ENCODE results near the gene MRPL49.

Gene MRPL49

GRCh38 chr11:65125197-65126056 is 3.3 kb downstream of the MRPL49 start:
- DNase-seq (ENCODE audit: low read depth, low spot score), result no peak
- in situ Hi-C loops (cut with HindIII; ENCODE audit: low sequenced_read_pairs), result no loop called here
- no peak for TF ChIP-seq CTCF (IDR thresholded peaks at IDR 0.05; ENCODE audit: low read depth, low read length)
- no peak overlapping the region for H3K4me3 ChIP-seq (ENCODE audit: low read depth, low read length)

GRCh38 chr11:65126624-65127274 is 4.6 kb downstream of the MRPL49 start:
- TF ChIP-seq CTCF (IDR thresholded peaks at IDR 0.05; ENCODE audit: low read depth, low read length), result no peak
- no peak overlapping the region for H3K4me3 ChIP-seq (ENCODE audit: low read depth, low read length)
- in situ Hi-C loops (cut with HindIII; ENCODE audit: low sequenced_read_pairs), result no loop called here
- no peak for DNase-seq (ENCODE audit: low read depth, low spot score)

- in situ Hi-C loops (cut with HindIII; ENCODE audit: low sequenced_read_pairs), result no loop called here
- H3K4me3 ChIP-seq (ENCODE audit: low read depth, low read length), result no peak overlapping the region
- DNase-seq (ENCODE audit: low read depth, low spot score), result no peak
- TF ChIP-seq CTCF (IDR thresholded peaks at IDR 0.05; ENCODE audit: low read depth, low read length), result no peak
Measured at GRCh38 chr11:65127473-65128181, 5.5 kb downstream of the MRPL49 start.

- in situ Hi-C loops (cut with HindIII; ENCODE audit: low sequenced_read_pairs), result no loop called here
- no peak overlapping the region for H3K4me3 ChIP-seq (ENCODE audit: low read depth, low read length)
- TF ChIP-seq CTCF (IDR thresholded peaks at IDR 0.05; ENCODE audit: low read depth, low read length), result no peak
- no peak for DNase-seq (ENCODE audit: low read depth, low spot score)
Measured at GRCh38 chr11:65128182-65129145, 6.3 kb downstream of the MRPL49 start.

- H3K4me3 ChIP-seq (ENCODE audit: low read depth, low read length), result no peak overlapping the region
- DNase-seq (ENCODE audit: low read depth, low spot score), result no peak
- no peak for TF ChIP-seq CTCF (IDR thresholded peaks at IDR 0.05; ENCODE audit: low read depth, low read length)
- in situ Hi-C loops (cut with HindIII; ENCODE audit: low sequenced_read_pairs), result no loop called here
Measured at GRCh38 chr11:65129649-65130441, 7.7 kb downstream of the MRPL49 start.
